ENCODE measurements around the gene NOS3.
"Not testable (repeated sequence)": the region's sequence is repeated elsewhere in the genome, so short reads cannot be mapped to it uniquely, and the experiment has no call there.

Gene NOS3

GRCh38 chr7:151038951-151039849 lies 48.4 kb downstream of the NOS3 start:
- peak; percentile 55 for DNase-seq (ENCODE audit: low spot score)

- no peak for DNase-seq (ENCODE audit: low spot score)
Observed at GRCh38 chr7:151039850-151040548, 49.2 kb downstream of the NOS3 start.

GRCh38 chr7:151040616-151041375 lies 50.0 kb downstream of the NOS3 start:
- DNase-seq (ENCODE audit: low spot score) = no peak

DNA sequence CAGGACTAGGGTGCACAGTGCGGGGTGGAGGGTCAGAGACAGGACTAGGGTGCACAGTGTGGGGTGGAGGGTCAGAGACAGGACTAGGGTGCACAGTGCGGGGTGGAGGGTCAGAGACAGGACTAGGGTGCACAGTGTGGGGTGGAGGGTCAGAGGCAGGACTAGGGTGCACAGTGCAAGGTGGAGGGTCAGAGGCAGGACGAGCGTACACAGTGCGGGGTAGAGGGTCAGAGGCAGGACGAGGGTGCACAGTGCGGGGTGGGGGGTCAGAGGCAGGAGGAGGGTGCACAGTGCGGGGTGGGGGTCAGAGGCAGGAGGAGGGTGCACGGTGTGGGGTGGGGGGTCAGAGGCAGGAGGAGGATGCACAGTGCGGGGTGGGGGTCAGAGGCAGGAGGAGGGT lies 52.6 kb downstream of the NOS3 start:
- DNase-seq (ENCODE audit: low spot score) = not testable (repeated sequence)

DNA sequence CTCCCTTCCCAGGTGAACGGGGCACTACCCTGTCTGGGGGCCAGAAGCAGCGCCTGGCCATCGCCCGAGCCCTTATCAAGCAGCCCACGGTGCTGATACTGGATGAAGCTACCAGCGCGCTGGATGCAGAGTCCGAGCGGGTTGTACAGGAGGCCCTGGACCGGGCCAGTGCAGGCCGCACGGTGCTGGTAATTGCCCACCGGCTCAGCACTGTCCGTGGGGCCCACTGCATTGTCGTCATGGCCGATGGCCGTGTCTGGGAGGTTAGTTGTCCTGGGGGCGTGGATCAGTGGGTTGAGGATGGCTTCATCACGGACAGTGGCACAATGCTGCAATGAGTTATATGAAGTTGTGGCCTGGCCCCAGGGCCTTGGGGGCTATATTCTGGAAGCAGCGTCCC lies 53.1 kb downstream of the NOS3 start:
- no peak for DNase-seq (ENCODE audit: low spot score)

- DNase-seq (ENCODE audit: low spot score) = no peak
Observed at GRCh38 chr7:151045262-151045661, 54.4 kb downstream of the NOS3 start.

DNA sequence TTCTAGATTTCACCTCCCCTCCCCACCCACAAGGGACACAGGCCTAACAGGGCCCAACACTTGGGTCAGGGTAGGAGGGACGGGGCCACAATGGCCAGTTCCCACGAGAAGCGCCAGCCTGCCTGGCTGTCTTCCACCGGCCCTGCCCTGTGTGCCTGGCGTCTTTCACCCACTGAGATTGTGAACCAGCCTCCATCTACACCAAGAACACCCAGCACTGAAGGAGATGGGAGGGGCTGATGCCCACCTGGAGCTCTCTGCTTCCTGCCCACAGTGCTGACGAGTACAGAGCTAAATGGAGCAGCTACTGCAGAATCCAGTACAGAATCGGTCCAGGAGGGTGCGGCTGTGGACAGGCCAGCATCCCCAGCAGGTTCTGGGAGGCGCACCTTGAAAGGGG lies 55.1 kb downstream of the NOS3 start:
- no peak for DNase-seq (ENCODE audit: low spot score)

- no peak for DNase-seq (ENCODE audit: low spot score)
Observed at GRCh38 chr7:151046603-151047573, 56.1 kb downstream of the NOS3 start.

GRCh38 chr7:151047976-151048815 lies 57.4 kb downstream of the NOS3 start, which contains the start of gene ASIC3:
TSS of gene ASIC3 (plus strand) at chr7:151048531. CDS start at chr7:151048886, 355 bp downstream.
- no peak for DNase-seq (ENCODE audit: low spot score)

- DNase-seq (ENCODE audit: low spot score) = no peak
Observed at GRCh38 chr7:151048911-151049463, 58.2 kb downstream of the NOS3 start.

- peak; percentile 26 for DNase-seq (ENCODE audit: low spot score)
Observed at GRCh38 chr7:151051108-151051507, 60.3 kb downstream of the NOS3 start.

DNA sequence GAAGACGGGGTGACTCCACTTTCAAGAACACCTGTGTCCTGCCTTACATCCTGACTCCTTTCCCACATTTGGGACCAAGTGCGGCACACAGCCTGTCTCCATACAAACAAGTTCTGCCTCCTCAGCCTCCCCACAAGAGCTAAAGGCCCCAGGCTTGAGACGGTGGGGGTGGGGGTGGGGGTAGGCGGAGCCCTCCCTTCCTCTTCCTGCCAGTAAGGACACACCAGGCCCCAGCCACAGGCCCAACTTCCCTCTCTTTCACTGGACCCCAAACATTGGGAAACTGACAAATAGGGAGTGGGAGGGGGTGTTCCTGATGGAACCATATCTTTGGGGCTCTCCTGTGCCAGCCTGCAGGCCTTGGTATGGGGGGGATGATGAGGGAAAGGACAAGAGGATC lies 62.3 kb downstream of the NOS3 start:
- DNase-seq (ENCODE audit: low spot score) = no peak

GRCh38 chr7:151053751-151054150 lies 62.9 kb downstream of the NOS3 start:
- DNase-seq (ENCODE audit: low spot score) = no peak

DNA sequence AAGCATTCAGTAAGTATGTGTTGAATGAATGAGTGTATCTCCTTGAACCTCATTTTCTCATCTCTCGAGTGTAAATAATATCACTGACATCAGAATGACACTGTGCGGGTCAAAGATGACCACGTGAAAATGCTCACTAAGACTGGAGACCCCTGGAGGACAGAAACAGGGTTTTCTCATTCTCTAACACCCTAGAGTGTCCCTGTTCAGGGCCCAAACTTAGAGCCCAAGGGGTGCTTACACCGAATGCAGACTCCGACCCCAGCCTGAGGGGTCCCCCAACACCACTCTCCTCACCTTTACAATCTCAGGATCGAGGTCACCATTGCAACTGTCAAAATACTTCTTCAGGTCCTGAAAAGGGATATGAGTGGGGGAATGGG lies 65.5 kb downstream of the NOS3 start:
- DNase-seq (ENCODE audit: low spot score) = no peak

DNA sequence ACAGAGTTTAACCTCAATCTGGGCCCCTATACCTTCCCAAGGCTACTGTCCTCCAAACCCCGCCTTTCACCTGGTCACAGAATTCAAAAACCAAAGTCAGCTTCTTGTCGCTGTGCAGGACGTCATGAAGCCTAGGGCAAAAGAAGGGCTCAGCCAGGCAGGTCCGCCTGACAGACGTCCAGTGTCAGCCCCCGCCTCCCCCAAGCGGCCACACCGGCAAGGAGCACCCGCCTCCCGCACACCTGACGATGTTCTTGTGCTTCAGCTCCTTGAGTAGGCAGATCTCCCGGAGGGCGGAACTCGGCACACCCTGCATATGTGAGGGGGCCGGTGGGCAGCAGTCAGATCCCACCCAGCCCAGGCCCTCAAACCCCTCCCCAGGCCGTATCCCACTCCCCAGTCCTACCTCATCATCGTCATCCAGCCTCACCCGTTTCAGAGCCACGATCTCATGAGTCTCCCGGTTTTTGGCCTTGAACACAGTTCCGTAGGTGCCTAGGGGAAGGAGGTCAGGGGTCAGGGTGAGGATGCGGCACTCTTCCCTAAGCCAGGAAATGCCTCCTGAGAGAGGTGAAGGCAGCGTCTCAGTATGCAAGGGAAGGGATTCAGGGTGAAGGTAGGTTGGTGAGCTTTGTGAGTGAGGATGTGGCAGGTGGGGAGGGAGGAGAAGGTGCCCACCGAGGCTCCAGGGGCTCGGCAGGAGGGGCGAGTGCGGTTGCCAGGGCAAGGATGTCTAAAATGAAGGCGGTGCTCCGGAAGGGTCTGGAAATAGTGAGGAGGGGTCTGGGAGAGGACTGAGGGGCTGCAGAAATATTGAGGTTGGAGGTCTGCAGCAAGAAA lies 66.1 kb downstream of the NOS3 start:
- DNase-seq (ENCODE audit: low spot score) = no peak

DNA sequence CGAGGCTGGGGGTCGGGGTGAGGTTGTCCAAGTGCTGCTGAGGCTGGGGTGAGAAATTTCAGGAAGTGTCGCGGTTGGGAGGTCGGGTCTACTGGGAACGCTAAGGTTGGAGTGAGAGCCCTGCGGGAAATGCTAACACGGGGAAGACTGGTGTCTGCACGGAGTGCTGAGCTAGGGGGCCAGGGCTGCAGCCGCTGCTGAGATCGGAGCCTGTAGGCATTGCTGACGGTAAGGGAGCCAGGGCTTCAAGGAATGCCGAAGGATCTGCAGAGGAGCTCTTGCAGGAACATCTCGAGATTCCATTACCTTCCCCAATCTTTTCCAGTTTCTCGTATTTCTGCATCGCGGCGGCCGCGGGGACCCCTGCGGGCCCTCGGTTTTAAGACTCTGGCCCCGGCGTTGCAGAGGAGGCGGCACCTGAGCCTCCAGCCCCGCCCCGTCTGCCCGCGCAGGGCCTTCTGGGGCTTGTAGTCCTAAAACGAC lies 66.7 kb downstream of the NOS3 start, which contains the start of gene CDK5:
CDK5 (minus strand) TSS at position 392 of the 483 bp plus-strand sequence; CDS start at position 343, 49 bp downstream.
- DNase-seq (ENCODE audit: low spot score) = no peak

DNA sequence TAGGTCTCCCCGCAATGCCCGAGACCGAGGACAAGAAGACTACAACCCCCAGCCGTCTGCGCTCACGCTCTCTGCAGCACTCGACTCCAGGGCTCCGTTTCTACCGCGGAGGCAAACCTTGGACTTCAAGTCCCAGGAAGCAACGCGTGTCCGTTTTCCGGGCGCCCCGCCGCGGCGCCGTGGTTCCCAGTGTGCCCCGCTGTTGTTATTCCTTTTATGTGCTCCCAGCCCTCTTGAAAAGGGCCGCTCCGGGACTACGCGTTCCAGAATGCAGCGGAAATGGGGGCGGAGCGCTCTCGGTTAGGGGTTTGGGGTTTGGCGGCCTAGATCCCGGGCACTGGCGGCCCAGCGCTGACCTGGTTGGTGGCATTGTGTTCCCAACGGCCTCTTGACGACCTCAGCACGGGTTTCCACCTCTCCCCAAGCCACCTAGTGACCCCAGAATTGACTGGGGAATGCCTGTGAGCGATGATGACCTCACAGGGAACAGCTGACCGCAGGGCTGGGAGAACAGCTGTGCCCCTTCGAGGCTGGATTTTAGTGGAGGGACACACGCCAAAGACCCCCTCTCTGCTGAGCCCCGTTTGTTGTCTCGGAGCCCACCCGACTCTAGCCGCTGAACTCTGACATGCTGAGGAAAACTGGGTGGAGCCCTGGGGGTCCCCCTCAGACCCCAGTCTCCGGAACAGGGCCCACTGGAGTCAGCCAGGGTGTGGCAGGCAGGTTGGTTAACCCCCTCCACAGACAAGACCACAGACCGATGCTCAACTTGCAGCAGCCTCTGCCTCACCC lies 67.4 kb downstream of the NOS3 start:
- DNase-seq (ENCODE audit: low spot score) = peak; percentile 99

- no peak for DNase-seq (ENCODE audit: low spot score)
Observed at GRCh38 chr7:151058781-151059366, 68.1 kb downstream of the NOS3 start.
